ENCODE results near the gene DHRSX.

DHRSX gene

DNA sequence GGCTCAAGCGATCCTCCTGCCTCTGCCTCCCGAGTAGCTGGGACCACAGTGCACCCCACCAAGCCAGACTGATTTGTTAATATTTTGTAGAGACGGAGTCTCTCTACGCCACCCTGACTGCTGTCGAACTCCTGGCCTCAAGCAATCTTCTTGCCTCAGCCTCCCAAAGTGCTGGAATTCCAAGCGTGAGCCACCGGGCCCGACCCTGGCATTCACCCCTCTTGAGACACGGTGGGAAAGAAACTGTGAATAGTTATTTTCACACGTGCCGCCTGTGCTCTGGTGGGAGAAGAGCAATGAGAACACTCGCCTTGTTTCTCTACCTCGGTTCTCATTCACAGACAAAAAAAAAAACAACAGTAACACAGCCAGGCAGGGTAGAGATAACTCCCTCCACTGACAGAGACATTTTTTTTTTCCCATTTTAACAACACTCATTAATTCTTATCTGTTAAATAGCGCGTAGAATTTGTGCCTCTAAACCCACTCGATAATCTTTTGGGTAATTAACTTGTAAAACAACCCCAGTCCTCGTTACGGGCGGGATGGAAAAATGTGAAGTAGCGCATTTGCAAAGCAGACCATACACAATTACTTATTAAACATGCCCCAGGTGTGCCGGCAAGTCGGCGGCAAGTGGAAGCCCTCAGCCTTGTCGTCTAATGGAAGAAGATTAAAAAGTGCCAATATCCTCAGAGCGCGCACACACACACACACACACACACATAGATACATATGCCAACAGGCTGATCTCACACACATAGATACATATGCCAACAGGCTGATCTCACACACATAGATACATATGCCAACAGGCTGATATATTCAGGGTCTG is 103.3 kb downstream of the DHRSX start (continued):
- TF ChIP-seq, protein P1, sequence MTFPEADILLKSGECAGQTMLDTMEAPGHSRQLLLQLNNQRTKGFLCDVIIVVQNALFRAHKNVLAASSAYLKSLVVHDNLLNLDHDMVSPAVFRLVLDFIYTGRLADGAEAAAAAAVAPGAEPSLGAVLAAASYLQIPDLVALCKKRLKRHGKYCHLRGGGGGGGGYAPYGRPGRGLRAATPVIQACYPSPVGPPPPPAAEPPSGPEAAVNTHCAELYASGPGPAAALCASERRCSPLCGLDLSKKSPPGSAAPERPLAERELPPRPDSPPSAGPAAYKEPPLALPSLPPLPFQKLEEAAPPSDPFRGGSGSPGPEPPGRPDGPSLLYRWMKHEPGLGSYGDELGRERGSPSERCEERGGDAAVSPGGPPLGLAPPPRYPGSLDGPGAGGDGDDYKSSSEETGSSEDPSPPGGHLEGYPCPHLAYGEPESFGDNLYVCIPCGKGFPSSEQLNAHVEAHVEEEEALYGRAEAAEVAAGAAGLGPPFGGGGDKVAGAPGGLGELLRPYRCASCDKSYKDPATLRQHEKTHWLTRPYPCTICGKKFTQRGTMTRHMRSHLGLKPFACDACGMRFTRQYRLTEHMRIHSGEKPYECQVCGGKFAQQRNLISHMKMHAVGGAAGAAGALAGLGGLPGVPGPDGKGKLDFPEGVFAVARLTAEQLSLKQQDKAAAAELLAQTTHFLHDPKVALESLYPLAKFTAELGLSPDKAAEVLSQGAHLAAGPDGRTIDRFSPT (tag by site-specific recombination; IDR thresholded peaks at IDR 0.05) = peak; percentile 60
- TF ChIP-seq, protein P2, sequence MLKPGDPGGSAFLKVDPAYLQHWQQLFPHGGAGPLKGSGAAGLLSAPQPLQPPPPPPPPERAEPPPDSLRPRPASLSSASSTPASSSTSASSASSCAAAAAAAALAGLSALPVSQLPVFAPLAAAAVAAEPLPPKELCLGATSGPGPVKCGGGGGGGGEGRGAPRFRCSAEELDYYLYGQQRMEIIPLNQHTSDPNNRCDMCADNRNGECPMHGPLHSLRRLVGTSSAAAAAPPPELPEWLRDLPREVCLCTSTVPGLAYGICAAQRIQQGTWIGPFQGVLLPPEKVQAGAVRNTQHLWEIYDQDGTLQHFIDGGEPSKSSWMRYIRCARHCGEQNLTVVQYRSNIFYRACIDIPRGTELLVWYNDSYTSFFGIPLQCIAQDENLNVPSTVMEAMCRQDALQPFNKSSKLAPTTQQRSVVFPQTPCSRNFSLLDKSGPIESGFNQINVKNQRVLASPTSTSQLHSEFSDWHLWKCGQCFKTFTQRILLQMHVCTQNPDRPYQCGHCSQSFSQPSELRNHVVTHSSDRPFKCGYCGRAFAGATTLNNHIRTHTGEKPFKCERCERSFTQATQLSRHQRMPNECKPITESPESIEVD (tag by site-specific recombination; IDR thresholded peaks at IDR 0.05) = peak; percentile 98
- 0 out of 2 replicates have a peak, but pooled peaks have one; percentile 13 for TF ChIP-seq ZFP69B (tag by site-specific recombination; IDR thresholded peaks at IDR 0.05)
- no peak for TF ChIP-seq ZNF292 (tag by site-specific recombination; IDR thresholded peaks at IDR 0.05; ENCODE audit: borderline replicate concordance, low read depth)
- no peak for TF ChIP-seq ZBTB8A (tag by site-specific recombination; IDR thresholded peaks at IDR 0.05)
- TF ChIP-seq ZNF426 (tag by site-specific recombination; IDR thresholded peaks at IDR 0.05) = no peak
- peak; percentile 89 for TF ChIP-seq SCRT2 (tag by site-specific recombination; IDR thresholded peaks at IDR 0.05)
- TF ChIP-seq, protein P3, sequence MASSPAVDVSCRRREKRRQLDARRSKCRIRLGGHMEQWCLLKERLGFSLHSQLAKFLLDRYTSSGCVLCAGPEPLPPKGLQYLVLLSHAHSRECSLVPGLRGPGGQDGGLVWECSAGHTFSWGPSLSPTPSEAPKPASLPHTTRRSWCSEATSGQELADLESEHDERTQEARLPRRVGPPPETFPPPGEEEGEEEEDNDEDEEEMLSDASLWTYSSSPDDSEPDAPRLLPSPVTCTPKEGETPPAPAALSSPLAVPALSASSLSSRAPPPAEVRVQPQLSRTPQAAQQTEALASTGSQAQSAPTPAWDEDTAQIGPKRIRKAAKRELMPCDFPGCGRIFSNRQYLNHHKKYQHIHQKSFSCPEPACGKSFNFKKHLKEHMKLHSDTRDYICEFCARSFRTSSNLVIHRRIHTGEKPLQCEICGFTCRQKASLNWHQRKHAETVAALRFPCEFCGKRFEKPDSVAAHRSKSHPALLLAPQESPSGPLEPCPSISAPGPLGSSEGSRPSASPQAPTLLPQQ (tag by site-specific recombination; IDR thresholded peaks at IDR 0.05) = peak; percentile 47
- no peak for TF ChIP-seq PRDM1 (tag by site-specific recombination; IDR thresholded peaks at IDR 0.05)
- no peak for TF ChIP-seq ZEB2 (tag by site-specific recombination; IDR thresholded peaks at IDR 0.05)
- no peak for TF ChIP-seq ZNF768 (tag by site-specific recombination; IDR thresholded peaks at IDR 0.05)
- TF ChIP-seq MEIS1 (CRISPR knock-in tag; IDR thresholded peaks at IDR 0.05; ENCODE audit: borderline replicate concordance) = no peak
- TF ChIP-seq ZNF132 (tag by site-specific recombination; IDR thresholded peaks at IDR 0.05; ENCODE audit: borderline replicate concordance) = no peak
- TF ChIP-seq, protein P4, sequence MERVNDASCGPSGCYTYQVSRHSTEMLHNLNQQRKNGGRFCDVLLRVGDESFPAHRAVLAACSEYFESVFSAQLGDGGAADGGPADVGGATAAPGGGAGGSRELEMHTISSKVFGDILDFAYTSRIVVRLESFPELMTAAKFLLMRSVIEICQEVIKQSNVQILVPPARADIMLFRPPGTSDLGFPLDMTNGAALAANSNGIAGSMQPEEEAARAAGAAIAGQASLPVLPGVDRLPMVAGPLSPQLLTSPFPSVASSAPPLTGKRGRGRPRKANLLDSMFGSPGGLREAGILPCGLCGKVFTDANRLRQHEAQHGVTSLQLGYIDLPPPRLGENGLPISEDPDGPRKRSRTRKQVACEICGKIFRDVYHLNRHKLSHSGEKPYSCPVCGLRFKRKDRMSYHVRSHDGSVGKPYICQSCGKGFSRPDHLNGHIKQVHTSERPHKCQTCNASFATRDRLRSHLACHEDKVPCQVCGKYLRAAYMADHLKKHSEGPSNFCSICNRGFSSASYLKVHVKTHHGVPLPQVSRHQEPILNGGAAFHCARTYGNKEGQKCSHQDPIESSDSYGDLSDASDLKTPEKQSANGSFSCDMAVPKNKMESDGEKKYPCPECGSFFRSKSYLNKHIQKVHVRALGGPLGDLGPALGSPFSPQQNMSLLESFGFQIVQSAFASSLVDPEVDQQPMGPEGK (tag by site-specific recombination; IDR thresholded peaks at IDR 0.05) = 0 out of 2 replicates have a peak, but pooled peaks have one; percentile 26
- TF ChIP-seq FEZF1 (tag by site-specific recombination; IDR thresholded peaks at IDR 0.05) = peak; percentile 36; the same call in 1 of the 2 replicates
- TF ChIP-seq RBAK (tag by site-specific recombination; IDR thresholded peaks at IDR 0.05) = no peak
- TF ChIP-seq, protein P5, sequence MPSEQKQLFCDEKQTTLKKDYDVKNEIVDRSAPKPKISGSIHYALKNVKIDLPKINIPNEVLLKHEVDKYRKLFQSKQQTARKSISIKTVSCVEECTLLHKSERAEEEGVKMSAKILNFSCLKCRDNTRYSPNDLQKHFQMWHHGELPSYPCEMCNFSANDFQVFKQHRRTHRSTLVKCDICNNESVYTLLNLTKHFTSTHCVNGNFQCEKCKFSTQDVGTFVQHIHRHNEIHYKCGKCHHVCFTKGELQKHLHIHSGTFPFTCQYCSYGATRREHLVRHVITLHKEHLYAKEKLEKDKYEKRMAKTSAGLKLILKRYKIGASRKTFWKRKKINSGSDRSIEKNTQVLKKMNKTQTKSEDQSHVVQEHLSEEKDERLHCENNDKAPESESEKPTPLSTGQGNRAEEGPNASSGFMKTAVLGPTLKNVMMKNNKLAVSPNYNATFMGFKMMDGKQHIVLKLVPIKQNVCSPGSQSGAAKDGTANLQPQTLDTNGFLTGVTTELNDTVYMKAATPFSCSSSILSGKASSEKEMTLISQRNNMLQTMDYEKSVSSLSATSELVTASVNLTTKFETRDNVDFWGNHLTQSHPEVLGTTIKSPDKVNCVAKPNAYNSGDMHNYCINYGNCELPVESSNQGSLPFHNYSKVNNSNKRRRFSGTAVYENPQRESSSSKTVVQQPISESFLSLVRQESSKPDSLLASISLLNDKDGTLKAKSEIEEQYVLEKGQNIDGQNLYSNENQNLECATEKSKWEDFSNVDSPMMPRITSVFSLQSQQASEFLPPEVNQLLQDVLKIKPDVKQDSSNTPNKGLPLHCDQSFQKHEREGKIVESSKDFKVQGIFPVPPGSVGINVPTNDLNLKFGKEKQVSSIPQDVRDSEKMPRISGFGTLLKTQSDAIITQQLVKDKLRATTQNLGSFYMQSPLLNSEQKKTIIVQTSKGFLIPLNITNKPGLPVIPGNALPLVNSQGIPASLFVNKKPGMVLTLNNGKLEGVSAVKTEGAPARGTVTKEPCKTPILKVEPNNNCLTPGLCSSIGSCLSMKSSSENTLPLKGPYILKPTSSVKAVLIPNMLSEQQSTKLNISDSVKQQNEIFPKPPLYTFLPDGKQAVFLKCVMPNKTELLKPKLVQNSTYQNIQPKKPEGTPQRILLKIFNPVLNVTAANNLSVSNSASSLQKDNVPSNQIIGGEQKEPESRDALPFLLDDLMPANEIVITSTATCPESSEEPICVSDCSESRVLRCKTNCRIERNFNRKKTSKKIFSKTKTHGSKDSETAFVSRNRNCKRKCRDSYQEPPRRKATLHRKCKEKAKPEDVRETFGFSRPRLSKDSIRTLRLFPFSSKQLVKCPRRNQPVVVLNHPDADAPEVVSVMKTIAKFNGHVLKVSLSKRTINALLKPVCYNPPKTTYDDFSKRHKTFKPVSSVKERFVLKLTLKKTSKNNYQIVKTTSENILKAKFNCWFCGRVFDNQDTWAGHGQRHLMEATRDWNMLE (tag by site-specific recombination; conservative IDR thresholded peaks at IDR 0.05; ENCODE audit: low read depth) = no peak
- TF ChIP-seq ZNF629 (tag by site-specific recombination; IDR thresholded peaks at IDR 0.05) = 0 out of 2 replicates have a peak, but pooled peaks have one; percentile 29
- TF ChIP-seq ZNF529 (tag by site-specific recombination; IDR thresholded peaks at IDR 0.05; ENCODE audit: insufficient replicate concordance) = no peak
- TF ChIP-seq ZNF843 (tag by site-specific recombination; IDR thresholded peaks at IDR 0.05) = peak; percentile 20; the same call in 1 of the 2 replicates
- no peak for TF ChIP-seq ZNF544 (tag by site-specific recombination; IDR thresholded peaks at IDR 0.05)
- no peak for TF ChIP-seq ZNF677 (tag by site-specific recombination; IDR thresholded peaks at IDR 0.05)
- no peak for TF ChIP-seq YY2 (tag by site-specific recombination; IDR thresholded peaks at IDR 0.05)

Data from HEK293 (cell line).